DMS53 treated with DMSO at 0.1 percent for 48 hours (cell line): ENCODE data around the gene NGDN.
A peak's percentile ranks its signal among the peaks of the same experiment; 100 is the strongest.

Experiments
- DNase-seq: peaks from one replicate; lab custom pipeline; 2025; ENCODE audit not compliant: unreplicated experiment; lab: John Stamatoyannopoulos, UW

The NGDN gene

DNA sequence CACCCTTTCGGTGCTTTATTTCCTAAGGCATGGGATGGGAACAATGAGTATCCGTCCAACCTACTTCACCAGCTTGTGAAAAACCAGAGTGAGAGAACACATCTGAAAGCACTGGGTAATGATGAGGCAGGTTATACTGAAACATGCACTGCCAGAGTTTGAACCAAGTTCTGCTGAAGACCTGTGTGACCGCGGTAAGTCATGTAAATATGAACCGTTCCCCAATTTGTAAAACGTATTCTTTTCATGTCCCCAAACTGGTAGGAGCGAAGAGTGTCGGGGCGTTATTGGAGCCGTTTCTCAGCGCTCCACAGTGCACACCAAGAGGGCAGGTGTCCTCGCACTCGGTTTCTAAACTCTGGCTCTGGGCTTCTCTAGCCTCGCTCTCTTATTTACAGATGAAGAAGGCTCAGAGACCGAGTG is 788 bp upstream of the NGDN start:
- no peak for DNase-seq

DNA sequence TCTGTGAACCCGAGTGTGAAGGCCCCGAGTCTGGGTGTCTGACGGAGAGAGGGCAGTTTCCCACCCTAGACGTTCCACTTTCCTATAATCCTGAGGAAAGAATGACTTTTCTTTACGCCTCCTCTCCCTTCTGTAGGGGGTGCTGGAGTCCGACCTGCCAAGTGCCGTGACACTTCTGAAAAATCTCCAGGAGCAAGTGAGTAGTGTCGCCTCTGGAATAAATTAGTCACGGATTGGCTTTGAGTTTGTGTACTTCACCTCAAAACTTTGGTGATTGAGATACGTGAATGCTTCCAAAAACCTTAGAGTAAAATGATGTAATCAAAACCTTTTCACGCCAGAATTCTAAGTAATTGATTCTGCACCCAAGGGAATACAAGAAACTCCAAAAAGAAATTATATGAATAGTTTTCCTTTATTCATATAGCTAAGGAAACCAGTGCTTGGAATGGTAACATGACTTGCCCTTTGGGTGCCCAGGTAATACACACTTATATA is 452 bp downstream of the NGDN start:
- DNase-seq = no peak

DNA sequence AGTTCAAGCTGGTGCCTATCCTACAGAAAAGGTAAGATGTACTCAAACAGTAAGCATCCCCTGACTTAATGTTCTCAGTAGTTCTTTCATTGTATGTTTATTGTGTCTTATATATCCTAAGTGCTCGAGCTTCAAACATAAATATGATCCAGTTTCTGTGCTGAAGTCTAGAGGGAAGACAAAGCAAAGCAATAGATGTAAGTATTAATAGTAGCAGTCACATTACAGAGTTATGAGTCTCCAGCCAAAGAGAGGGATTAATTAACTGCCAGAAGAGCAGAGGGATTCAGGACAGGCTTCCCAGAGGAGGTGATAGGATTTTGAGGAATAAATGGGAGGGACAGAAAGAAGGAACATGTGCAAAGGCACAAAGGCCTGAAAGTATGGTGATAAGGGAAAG is 1.4 kb downstream of the NGDN start:
- DNase-seq = no peak

DNA sequence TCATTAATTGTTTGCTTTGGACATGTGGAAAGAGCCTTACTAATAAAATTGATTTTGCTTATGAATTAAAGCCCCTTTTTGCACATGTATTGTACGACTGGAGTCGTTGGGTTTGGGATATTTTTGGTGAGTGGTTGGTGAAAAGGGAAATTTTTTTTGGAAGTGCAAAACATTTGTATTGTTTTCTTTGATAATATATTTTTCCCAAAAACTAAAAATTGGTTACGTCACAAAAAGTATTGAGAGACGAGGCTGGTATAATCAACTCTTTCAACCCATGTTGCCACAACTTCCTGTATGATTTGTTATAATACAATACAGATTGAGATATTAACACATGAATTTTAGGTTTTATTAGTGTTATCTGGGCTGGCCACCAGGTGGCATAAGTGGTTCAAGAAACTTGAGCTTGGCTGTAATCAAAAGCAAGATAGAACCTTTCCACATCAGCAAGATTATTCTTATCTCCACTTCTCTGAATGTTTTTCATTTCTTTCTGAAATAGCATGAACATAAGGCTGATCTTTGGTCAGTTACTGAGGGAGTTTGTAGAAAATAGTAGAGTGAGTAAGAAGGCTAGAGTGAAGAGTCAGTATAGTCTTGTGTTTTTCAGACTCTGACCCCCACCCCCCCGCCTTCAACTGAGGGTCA is 8.7 kb downstream of the NGDN start:
- DNase-seq = peak; percentile 59

DNA sequence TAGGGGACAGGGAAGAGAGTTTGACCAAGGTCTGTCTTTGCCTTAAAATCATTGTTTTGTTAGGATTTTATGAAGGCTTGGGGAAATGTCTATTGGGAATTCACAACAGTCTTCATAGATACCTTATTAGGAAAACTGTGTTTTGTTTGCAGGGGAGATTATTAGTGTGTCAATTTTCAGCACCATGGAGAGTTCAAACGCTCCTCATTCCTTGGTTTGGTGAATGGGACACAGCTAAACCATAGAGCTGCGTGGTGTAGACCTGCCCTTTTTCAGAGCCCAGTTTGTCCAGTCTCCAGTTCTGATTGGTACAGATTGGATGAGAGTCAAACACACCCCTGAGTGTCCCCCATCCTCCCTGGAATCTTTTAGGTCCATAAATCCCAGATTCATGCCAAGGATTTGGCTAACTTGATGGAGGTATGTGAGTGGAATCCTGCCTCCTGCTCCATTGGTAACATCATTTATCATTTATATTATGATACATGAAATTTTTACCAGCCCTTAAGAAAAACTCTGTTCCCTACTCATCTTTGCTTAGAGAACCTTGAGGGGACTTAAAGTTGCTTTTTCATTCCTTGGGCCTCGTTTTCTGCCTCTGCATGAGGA is 12.0 kb downstream of the NGDN start:
- no peak for DNase-seq

DNA sequence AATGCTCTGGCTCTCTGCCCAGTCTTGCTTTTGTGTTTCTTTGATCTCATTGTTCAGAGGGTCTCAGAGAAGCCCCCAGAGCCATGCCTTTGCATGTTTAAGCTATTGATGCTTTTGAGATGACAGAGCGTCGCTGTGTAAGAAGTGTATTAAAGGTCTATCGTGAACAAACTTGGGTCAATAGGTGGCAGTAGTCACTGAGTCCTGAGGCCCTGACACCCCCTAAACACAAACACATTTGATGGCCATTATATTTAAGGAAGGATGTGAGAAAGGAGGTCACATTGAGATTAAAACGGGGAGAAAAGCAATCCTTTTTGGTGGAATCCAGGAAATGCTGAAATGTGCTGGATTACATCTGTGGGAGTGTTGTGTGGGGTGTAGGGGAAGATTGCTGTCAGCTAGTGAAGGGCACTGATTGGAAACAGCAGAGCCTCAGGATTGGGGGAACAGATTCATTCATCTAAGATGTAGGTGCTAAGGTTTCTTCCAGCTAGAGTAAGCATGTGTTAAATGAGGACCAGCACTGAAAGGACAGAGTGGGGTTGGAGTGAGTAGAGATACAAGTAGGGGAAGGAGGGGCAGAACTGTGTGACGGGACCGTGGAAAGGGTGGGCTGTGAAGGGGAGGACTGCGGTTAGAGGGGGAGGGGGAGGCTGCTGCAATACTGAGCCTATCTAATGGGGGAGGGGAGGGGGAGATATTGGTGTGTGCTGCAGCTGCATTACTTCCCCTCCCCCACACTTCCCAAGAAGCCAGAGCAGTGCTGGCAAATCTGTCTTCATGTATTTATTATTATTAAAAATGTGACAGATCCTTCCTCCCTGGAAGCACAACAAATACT is 12.7 kb downstream of the NGDN start:
- DNase-seq = no peak

DNA sequence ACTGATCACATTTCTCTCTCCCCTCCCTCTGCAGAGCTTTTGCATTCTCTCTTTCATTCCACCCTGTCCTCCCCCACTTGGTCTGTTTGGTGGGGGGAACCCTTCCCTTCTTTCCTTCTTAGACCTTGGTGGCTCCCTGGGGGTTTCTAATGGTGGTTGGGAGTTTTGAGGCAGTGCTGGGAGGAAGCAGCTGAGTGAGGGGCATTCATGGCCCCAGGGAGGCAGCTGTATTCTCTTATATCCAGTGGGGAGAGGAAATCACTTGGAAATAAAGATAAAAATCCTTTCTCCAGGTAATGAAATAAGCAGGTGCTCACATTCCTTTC is 13.3 kb downstream of the NGDN start:
- DNase-seq = no peak

DNA sequence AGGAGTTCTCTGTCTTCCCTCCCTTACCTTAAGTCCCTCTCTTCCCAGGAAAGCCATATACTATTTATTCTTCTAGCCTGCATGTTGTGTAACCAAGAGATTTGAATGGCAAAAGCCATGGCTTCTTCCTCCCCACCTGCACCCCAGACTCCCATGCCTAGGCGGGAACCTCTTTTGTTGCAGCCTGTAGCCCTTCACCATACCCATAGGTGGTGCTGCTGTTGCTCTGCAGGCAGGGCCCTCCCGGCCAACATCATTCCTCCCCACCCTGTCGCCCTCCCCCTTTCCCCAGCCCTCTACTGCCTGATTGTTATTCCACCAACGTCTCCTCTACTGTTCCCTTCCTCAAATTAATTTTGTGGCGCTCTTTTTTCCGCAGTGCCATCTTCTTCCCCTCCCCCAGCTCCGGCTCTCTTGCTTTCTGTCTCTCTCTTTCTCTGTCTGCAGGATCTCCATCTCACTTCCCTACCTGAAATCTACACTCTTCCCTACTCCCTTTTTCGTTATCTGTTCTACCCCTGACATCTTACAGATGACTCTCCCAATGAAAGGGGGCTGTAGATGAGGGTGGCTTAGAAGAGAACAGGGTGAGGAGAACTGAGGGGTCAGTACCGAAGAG is 13.8 kb downstream of the NGDN start:
- peak; percentile 6 for DNase-seq

DNA sequence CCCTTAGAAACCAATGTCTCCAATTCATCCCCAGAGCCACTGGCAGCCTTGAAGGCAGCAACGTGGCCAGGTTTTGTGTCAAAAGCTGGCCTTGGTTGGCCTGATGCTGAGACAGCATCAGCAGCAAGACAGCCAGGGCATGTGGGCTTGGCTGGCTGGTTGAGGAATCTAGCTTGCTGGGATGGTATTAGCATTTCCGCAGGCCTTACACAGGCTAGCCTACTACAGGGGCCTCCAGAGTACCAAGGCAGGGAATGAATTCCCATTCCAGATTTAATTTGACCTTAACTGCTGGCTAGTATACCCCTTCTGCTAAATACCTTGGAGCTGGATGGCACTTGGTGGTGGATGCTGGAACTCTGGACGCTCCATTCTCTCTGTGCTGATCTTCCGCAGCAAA is 15.8 kb downstream of the NGDN start:
- DNase-seq = no peak

DNA sequence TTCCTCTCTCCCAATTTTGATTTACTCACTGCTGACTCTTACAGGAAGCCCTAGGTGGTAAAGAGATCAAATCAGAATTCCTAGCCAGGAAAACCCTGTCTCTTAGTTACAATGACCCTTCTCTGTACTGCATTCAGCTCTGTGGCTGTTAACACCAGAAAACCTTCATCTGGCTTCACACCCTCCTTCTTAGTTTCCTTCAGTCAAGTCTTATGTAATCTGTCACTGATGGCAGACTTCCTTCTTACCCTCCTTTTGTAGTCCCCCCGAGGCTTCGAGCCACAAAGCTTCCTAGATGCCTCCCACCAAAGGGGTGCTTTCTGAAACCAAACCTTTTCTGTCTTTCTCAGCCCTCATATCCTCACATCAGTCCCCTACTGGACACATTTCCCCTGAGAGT is 16.5 kb downstream of the NGDN start:
- no peak for DNase-seq

DNA sequence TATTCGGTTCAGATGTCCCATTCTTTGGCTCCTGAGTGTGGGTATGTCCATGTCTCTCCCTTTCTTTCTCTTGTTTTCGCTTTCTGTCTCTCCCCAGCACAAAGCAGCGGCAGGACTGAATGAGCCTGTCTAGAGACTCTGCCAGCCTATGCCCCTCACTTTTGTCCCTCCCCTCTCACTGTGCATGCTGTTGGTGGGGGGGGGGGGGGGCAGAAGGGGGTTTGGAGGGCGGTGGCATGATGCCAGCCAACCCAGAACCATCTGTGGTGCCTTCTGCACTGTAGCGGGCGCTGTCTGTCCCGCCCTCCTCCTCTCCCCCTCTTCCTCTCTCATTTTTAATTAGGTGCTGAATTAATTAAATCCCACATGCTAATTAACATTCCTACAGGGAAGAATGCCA is 17.7 kb downstream of the NGDN start:
- no peak for DNase-seq

DNA sequence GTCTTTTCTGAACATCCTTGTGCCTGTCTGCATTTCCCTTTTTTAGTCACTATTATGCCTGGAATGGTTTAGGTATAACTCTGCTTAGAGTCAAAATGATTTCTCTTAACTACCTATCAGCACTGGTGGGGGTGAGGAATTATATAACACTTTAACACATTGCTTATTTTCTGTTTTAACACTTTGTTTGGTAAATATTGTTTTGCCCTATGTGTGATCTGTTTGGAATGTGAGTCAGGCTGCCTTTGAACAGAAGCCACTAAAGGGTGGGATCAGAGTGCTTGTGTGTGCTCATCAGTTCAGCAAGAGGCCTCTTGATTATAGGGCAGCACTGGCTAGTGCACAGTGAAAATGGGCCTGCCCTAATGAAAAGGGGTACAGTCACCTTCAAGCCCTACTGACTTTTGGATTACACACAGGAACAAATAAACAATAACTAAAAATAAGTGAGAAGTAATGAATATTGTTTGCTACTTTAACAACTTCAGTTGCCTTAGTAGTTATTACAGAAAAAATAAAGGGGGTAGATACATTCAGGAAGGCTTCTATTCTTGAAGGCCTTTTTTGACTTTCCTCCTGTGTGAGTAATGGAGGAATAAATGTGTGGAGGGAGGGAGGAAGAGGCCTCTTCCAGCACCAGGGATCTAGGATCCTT is 23.2 kb downstream of the NGDN start:
- DNase-seq = peak; percentile 41

DNA sequence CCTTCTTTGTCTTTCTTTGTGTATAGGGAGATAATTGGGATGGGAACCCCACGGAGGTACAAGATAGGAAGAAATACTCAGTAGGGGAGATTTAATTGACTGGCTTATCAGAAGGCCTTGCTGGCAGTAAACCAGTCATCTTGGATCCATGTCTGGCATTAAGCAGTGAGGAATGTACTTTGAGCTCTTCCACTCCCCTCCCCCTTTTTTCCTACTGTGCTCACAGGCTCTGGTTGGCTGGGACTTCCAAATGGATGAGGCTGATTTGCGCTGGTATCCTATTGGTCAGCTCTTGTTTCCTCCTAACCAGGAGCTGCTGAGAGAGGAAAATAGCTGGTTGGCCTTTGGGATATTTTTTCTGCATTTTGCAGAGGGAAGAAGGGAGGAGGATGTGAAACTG is 24.7 kb downstream of the NGDN start:
- no peak for DNase-seq

DNA sequence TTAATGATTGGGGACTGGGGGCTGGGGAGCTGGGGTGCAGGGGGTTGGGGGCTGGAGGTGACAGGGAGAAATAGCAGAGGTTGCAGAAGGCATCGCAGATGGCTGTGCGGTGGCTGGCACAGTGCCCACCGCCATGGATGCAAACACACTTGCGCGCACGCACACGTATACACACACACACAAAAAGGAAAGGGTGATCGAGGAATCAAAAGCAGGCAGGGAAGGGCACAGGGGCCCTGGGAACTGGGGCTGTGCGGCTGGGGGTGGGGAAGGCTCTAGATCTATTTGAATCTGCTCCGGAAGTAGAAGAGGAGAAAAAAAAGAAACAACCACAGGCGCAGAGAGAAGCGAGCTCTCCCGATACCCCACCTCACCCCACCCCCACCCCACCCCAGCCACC is 42.7 kb downstream of the NGDN start:
- DNase-seq = peak; percentile 4

DNA sequence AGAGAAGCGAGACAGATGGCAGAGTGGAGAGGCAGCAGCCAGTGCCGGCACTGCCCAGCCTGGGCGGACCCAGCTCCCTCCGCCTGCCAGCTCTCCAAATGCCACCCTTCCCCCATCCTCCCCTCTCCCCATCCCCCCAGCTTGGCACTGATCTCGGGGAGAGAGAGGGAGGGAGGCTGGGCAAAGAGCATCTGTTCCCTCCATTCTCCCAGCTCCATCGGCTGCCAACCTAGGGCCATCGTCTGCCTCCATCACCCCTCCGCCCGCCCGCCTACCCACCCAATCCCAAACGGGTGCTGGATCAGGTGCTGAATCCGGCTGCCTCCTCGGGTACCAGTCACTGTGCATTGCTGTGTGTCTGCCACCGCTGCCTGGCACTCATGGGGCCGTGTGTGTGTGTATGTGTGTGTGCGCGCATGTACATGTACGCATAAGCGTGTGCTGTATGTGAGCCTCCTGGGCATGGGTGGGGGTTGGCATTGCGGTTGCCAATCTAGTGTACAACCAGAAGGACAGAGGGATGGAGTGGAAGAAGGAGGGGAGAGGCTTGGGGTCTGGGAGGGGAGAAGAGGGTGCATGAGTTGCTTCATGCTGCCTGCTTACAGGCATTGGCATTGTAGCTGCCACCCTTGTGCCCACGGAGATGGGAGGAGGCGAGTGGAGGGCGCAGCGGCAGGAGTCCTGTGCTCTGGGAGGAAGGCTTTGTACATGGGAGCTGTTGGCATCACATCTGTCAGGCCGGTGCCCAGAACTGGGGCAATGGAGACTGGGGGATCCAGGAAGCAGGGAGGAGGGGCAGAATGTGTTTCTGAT is 43.7 kb downstream of the NGDN start:
- DNase-seq = no peak

DNA sequence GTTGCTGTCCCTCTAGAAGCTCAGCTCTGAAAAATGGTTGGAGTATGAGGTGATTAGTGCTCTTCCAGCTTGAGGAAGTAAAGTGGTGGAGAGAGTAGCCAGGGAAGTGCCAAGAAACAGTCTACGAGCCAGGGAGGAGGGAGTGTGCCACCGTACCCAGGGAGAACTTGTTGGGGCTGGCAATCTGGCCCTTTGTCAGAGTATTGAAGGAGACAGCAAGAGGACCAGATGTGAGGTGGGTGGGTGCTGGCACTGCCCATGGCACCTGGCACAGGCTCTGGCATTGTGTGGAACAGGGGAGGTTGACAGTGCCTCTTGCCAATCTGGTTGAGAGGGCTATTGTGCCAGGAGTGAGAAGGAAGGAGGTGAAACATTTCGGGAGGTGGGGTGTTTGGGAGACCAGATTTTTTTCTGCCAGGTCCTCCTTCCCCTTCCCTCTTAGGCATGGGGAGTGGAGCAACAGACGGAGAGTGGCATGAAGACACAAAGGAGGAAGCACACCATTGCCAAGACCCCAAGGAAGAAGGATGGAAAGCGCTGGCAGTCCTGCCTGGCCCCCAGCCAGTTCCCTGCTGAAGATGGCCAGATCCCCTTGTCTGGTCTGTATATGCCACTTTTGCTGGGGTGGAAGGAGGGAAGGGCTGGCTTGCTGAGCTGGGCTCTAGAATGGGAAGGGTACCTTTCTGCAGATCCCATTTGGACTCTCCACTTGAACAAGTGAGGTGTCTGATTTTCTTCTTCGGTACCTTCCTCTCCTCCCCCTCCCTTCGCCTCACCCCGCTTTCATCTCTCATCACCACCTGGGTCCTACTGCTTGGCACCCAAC is 44.5 kb downstream of the NGDN start:
- no peak for DNase-seq

DNA sequence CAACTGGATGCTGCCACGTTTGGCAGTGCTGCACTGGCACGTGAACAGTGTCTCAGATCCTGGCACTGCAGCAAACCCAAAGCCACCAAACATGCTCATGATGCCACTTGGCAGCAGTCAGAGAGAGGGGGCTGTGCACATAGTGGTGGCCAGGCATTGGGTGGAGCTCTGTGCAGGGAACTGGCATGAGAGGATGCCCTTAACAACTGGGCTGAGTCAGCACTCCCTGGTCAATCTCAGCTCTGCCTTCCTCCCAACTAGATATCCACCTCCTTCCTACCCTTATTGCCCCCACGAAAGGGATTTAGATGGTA is 45.1 kb downstream of the NGDN start:
- DNase-seq = no peak

DNA sequence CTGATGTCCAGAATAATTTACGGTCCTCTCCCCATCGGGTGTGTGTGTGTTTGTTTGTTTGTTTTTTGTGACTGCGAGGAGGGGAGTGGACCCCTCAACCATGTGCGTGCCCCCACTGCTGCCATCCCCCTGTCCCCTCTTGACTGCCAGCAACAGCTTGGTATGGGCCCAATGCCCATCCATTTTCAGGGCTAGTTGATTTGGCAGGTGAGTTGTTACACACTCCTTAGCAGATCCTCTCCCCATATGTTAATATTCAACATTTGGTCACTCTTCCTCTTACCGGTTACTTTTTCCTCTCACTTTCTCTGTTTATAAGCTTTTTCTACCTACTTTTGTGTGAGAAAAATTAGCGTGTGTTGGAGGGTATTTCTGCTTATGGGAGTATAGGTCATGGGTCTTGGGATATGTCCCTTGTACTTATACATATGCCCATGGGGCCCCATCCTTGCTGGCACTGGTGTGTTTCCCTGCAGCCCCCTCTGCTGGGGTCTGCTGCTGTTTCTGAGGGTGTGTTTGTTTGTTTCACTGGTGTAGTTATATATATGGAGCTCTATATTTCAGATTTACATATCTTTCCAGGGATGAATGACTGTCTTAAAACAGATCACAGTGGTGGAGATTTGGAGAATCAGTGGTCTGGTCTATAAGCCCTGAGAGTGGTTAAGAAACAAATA is 48.3 kb downstream of the NGDN start:
- DNase-seq = no peak

DNA sequence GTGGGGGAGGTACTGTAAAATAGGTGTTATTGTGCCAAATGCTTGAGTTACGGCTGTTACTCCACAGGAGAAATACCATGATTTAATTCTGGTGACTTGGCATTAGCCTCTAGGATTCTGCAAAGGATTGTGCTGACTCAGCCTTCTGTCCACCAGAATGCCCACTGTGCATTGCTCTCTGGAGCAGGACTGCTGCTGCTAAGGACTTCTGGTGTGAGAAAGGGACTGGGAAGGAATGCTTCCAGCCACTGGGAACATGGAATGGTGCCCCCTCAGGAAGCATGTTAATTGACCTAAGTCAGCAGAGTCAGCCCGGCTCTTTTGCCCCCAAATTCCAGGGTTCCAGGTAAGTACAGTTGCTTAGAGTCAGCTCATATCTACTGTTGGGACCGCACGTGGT is 49.2 kb downstream of the NGDN start:
- no peak for DNase-seq
